NAMALWA (cell line): ENCODE results near the gene GPR152.
A peak's percentile ranks its signal among the peaks of the same experiment; 100 is the strongest.
"Not testable (repeated sequence)": the region's sequence is repeated elsewhere in the genome, so short reads cannot be mapped to it uniquely, and the experiment has no call there.

Experiments used
- DNase-seq: peaks from one replicate; pipeline ENCODE4 v3.0.0-alpha.2; 2015; ENCODE audit warnings: low spot score

Gene GPR152

DNA sequence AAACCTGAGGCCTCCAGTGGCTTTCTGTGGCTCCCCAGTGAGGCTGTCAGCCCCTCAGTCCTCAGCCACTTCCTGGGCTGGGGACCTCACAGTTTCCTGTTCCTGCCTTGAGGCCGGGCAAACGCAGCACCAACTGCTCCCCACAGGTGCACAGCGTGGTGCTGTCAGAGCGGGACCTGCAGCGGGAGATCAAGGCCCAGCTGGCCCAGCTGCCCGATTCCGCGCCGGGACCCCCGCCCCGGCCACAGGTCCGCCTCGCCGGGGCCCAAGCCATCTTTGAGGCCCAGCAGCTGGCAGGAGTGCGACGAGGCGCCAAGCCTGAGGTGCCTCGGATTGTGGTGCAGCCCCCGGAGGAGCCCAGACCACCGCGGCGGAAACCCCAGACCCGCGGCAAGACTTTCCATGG, 43.3 kb downstream of the GPR152 start:
- DNase-seq, result peak; percentile 92

- DNase-seq, result no peak
Measured at GRCh38 chr11:67408437-67409200, 43.9 kb downstream of the GPR152 start.

- DNase-seq, result no peak
Measured at GRCh38 chr11:67407688-67408163, 44.8 kb downstream of the GPR152 start.

GRCh38 chr11:67406969-67407687, 45.4 kb downstream of the GPR152 start:
- peak; percentile 70 for DNase-seq

GRCh38 chr11:67406420-67406968, 46.0 kb downstream of the GPR152 start:
- DNase-seq, result no peak

GRCh38 chr11:67405688-67406339, 46.7 kb downstream of the GPR152 start:
- no peak for DNase-seq

- no peak for DNase-seq
Measured at GRCh38 chr11:67405196-67405567, 47.3 kb downstream of the GPR152 start.

GRCh38 chr11:67404515-67405195, 47.9 kb downstream of the GPR152 start:
- no peak for DNase-seq

- DNase-seq, result not testable (repeated sequence)
Measured at GRCh38 chr11:67403085-67403484, 49.4 kb downstream of the GPR152 start.

DNA sequence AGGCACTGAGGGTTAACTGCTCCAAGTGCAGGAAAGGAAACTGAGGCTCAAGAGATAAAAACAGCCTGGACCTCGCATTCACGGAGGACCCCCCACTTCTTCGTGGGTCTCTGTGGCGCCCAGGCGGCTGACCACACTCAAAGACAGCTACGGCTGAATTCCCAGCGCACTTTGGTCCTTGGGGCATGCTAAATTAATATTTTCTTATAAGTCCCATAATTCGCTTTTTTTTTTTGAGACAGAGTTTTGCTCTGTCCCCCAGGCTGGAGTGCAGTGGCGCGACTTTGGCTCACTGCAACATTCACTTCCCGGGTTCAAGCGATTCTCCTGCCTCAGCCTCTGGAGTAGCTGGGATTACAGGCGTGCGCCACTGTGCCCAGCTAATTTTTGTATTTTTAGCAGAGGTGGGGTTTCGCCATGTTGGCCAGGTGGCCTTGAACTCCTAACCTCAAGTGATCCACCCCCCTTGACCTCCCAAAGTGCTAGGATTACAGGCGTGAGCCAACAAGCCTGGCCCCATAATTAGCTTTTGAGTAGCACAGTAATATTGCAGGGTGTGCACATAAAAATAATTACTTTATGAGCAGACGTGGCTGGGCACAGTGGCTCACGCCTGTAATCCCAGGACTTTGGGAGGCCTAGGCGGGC, 50.2 kb downstream of the GPR152 start:
- not testable (repeated sequence) for DNase-seq

DNA sequence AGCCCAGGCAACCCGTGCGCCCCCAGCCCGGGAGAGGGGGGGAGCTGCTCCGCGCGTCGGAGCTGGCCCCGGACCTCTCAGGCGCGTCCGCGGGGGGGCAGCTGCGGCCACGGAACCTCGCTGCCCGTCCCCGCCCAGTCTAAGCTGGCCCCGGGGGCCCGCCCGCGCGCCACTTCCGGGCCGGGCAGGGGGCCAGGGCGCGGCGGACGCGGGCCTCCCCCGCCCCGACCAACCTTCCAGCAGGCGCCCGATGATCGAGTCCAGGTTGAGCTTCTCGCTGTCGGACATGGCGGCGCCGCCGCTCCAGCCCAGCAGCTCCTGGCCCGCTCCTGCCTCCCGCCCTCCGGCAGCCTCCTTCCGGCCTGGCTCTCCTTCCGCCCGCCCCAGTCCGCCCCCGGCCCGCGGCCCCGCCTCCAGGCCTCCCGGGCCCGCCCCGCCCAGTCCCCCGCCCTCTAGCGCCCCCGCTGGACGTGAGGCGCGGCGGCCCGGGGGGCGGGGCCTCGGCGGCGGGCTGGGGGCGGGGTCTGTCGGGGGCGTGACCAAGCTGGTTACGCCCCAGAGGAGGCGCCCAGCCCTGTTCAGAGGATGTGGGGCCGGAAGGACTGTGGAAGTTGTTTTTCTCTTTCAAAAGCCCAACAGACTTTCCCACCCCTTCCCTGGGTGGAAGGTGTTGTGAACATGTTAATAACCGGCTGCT, 50.9 kb downstream of the GPR152 start, which contains the start of gene PPP1CA:
TSS of gene PPP1CA (minus strand) at position 364 of the 697 bp plus-strand sequence. CDS start at position 288, 76 bp downstream.
- peak; percentile 89 for DNase-seq
